Vagina (tissue), 2 donors: Measurements from ENCODE around the gene ACOX3.

ENCODE experiments used
- POLR2A ChIP-seq, 2 donors: fragments of 450-650 bp; IDR thresholded peaks; one replicate each; pipeline ENCODE4 v1.6.1; 2017; ENCODE audit warnings: antibody characterized with exemption in 2 of 2, mild to moderate bottlenecking in 2 of 2, moderate library complexity in 2 of 2
- POLR2AphosphoS5 ChIP-seq, 2 donors: sonication (generic); formaldehyde crosslinking; IDR thresholded peaks; one replicate each; pipeline ENCODE4 v1.9.0; 2017; ENCODE audit warnings: antibody characterized with exemption in 2 of 2, mild to moderate bottlenecking in 2 of 2, low read depth in 1 of 2; ENCODE audit not compliant: insufficient read depth in 1 of 2
- TF ChIP-seq, protein P1 (sequence below), 3 experiments: fragments of 450-650 bp in 2 of 3; fragments of 200-600 bp in 1 of 3; sonication (generic) in 1 of 3; IDR thresholded peaks; one replicate each; pipeline ENCODE4 v1.5.1; 2017 to 2019; ENCODE audit warnings: antibody characterized with exemption in 3 of 3, mild to moderate bottlenecking in 2 of 3, moderate library complexity in 2 of 3

GRCh38 chr4:8396762-8397406, 43.6 kb downstream of the ACOX3 start:
- TF ChIP-seq, protein P1, sequence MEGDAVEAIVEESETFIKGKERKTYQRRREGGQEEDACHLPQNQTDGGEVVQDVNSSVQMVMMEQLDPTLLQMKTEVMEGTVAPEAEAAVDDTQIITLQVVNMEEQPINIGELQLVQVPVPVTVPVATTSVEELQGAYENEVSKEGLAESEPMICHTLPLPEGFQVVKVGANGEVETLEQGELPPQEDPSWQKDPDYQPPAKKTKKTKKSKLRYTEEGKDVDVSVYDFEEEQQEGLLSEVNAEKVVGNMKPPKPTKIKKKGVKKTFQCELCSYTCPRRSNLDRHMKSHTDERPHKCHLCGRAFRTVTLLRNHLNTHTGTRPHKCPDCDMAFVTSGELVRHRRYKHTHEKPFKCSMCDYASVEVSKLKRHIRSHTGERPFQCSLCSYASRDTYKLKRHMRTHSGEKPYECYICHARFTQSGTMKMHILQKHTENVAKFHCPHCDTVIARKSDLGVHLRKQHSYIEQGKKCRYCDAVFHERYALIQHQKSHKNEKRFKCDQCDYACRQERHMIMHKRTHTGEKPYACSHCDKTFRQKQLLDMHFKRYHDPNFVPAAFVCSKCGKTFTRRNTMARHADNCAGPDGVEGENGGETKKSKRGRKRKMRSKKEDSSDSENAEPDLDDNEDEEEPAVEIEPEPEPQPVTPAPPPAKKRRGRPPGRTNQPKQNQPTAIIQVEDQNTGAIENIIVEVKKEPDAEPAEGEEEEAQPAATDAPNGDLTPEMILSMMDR (IDR thresholded peaks at IDR 0.05) = no peak
- TF ChIP-seq POLR2A (IDR thresholded peaks at IDR 0.05) = no peak
- no peak for TF ChIP-seq POLR2AphosphoS5 (IDR thresholded peaks at IDR 0.05; ENCODE audit: insufficient read depth in 1 of 2, low read depth in 1 of 2)
